ENCODE data around the gene IL4R.
A peak's percentile ranks its signal among the peaks of the same experiment; 100 is the strongest.

DNA sequence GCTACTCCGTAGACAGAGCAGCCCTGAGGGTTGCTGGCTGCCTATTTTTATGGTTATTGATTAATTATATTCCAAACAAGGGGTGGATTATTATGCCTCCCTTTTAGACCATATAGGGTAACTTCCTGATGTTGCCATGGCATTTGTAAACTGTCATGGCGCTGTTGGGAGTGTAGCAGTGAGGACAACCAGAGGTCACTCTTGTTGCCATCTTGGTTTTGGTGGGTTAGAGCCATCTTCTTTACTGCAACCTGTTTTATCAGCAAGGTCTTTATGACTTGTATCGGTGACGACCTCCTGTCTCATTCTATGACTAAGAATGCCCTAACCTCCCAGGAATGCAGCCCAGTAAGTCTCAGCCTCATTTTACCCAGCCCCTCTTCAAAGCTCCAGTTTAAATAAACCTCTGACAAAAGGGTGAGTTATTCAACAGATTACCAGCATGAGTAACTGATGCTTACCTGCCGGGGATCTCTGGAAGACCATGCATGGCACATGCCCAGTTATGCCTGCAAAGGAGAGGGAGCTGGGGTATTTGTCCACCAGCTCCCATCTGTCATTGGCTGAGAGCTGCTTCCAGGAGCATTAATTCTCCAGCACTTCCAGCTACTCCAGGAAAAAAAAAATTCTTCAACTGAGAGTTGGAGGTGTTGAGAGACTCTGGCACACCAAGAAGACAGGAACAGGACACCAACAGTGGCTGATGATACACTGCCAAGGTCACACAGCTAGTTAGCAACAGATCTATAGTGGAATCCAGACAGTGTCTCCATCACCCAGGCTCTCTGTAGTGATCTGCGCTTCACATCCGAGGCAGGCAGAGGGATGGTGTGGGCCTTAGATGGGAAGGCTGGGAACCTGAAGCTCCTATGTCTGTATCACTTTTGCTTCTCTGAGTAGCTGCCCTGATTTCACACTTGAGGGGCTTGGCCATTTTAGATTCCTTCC is 51.6 kb downstream of the IL4R start:
- peak in 1 of 3 donors; percentile 45 for TF ChIP-seq POLR2AphosphoS5 (IDR thresholded peaks at IDR 0.05)
- TF ChIP-seq, protein P1, sequence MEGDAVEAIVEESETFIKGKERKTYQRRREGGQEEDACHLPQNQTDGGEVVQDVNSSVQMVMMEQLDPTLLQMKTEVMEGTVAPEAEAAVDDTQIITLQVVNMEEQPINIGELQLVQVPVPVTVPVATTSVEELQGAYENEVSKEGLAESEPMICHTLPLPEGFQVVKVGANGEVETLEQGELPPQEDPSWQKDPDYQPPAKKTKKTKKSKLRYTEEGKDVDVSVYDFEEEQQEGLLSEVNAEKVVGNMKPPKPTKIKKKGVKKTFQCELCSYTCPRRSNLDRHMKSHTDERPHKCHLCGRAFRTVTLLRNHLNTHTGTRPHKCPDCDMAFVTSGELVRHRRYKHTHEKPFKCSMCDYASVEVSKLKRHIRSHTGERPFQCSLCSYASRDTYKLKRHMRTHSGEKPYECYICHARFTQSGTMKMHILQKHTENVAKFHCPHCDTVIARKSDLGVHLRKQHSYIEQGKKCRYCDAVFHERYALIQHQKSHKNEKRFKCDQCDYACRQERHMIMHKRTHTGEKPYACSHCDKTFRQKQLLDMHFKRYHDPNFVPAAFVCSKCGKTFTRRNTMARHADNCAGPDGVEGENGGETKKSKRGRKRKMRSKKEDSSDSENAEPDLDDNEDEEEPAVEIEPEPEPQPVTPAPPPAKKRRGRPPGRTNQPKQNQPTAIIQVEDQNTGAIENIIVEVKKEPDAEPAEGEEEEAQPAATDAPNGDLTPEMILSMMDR (IDR thresholded peaks at IDR 0.05 in 8 of 11, conservative IDR thresholded peaks at IDR 0.05 in 3 of 11), result no peak
- TF ChIP-seq POLR2A (IDR thresholded peaks at IDR 0.05), result no peak

Data from spleen (tissue), 7 donors.